ENCODE results near the gene DLEU7. TPM values are rescaled to one million over a fixed set of nuclear protein-coding genes. Genes with fewer than 3 reads are reported as not detected.

Gene DLEU7
- 0.67 TPM for polyA plus RNA-seq (2013, experiment 1 of 4)
- 0.91 TPM for polyA plus RNA-seq (2013, experiment 2 of 4)
- 1.2 TPM for polyA plus RNA-seq (2013, experiment 3 of 4)
- polyA plus RNA-seq (2013, experiment 4 of 4): 1.9 TPM

DNA sequence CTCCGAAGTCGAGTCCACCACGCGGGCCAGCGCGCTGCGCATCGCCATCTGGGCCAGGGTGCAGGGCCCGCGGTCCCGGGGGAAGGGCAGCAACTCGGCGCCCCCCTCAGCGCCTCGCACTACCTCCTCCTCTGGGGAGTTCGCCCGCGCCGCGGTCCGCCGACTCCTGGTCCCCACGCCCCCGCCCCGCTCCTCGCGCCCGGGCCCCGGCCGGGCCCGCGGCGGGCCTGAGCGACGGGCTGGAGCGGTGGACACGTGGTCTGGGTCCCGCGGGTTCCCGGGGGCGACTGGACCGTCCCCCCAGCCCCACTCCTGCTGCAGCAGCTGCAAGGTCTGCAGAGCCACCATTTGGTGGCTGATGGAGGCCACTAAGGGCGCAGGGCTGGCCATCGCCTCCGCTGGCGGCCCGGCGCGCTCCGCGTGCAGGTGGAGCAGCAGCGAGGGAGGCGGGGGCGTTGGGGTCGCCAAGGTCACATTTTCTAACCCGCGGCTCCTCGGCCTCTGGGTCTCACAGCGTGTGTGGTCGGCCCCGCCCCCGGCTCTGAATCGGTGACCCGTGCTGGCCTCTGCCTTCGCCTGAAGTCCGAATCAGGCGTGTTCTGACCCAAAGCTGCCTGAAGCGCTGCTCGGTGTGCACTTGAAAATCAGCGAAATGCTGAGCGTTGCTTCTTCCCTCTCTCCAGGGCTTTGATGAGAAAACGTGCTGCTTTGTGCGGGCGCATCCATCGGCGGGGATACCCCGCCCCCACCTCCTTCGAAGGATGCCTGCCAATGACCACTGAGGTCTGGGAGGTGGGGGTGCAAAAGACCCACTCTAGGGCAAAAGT lies at the start of gene DLEU7:
DLEU7 (minus strand) TSS at position 436 of the 827 bp plus-strand sequence; CDS start at position 390, 46 bp downstream.
- no peak within 1 kb of the TSS for H3K27ac ChIP-seq (ENCODE audit: insufficient read depth, low read depth, low read length, poor library complexity, severe bottlenecking)
- H3K36me3 ChIP-seq (ENCODE audit: control insufficient read depth, insufficient read depth, low read length): no peaks in the 10 kb centered on the region
- peak within 1 kb of the TSS; percentile 38 for H3K4me3 ChIP-seq (ENCODE audit: insufficient read depth, low read depth, low read length)
- H3K9me3 ChIP-seq (ENCODE audit: control insufficient read depth, low read length): no peaks in the 10 kb centered on the region
- peaks cover 35% of the 10 kb centered on the region for H3K27me3 ChIP-seq (ENCODE audit: control insufficient read depth, insufficient read depth, low read length, poor library complexity, severe bottlenecking)
- H3K4me1 ChIP-seq (ENCODE audit: control insufficient read depth, insufficient read depth, low read length): peaks cover 17% of the 10 kb centered on the region
- 2% methylated on average over 78 of the region's 78 CpGs for WGBS, 2 experiments

DNA sequence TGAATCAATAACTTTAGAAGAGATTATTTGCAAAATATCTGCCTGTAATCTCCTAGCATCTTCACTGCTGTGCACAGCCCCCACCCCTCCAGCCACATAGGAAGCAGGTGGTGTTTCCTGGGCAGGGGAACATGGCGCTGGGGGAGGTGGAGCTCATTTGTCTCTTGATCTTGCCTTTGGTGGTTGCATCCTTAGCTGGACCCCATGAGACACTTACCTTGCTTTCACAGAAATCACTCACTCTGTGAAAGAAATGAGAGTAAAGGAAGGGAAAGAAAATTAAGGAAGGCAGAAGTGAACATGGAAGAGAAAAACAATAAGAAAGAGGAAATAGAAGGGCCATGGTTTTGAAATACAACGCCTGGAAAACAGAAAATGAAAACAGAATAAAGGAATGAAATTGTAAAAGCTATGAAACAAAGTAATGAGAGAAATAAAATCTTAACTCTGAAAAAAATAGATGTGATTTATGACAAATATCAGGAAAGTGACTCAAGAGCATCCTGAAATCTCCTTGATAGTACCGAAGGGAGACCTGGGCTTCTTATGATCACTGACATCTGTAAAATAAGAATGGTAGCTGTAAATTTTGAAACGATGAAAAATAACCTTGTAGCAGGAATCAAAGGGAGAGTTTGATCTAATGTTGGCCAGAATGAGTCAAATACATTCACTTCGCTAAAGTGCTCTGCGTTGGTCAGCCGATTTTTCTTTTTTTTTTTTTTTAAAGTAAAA lies 48.9 kb upstream of the DLEU7 start:
- WGBS, 2 experiments: 78 to 80% methylated on average over 5 to 7 of the region's 7 CpGs
- H3K9me3 ChIP-seq (ENCODE audit: control insufficient read depth, low read length): no peaks in the 10 kb centered on the region
- no peaks in the 10 kb centered on the region for H3K36me3 ChIP-seq (ENCODE audit: control insufficient read depth, insufficient read depth, low read length)
- H3K4me1 ChIP-seq (ENCODE audit: control insufficient read depth, insufficient read depth, low read length): no peaks in the 10 kb centered on the region
- no peak overlapping the region for H3K4me3 ChIP-seq (ENCODE audit: insufficient read depth, low read depth, low read length)
- H3K27ac ChIP-seq (ENCODE audit: insufficient read depth, low read depth, low read length, poor library complexity, severe bottlenecking): no peak overlapping the region
- no peaks in the 10 kb centered on the region for H3K27me3 ChIP-seq (ENCODE audit: control insufficient read depth, insufficient read depth, low read length, poor library complexity, severe bottlenecking)

DNA sequence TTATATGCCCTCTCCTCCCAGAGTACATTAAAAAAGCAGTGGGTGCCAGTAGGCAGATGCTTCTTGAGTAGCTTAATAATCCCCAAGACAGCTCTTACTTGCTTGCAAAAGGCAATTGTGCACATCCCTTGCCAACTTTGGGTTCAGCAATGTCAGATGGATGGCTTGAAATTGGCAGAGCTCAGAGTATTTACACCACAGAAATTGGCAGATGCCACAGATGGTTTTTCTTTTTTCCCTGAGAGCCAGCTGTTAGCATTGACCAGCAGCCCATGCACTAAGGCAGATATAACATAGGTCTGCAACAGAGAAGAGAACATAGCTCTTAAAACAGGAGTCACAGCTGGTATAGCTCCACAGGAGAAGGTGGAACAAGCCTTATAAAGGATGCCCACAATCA lies 47.7 kb upstream of the DLEU7 start:
- Histone ChIP-seq H3K27ac (ENCODE audit: insufficient read depth, low read depth, low read length, poor library complexity, severe bottlenecking) (no peak overlapping the region), H3K4me3 (ENCODE audit: insufficient read depth, low read depth, low read length) (no peak overlapping the region), H3K27me3 (ENCODE audit: control insufficient read depth, insufficient read depth, low read length, poor library complexity, severe bottlenecking) (no peaks in the 10 kb centered on the region), H3K4me1 (ENCODE audit: control insufficient read depth, insufficient read depth, low read length) (no peaks in the 10 kb centered on the region), H3K36me3 (ENCODE audit: control insufficient read depth, insufficient read depth, low read length) (no peaks in the 10 kb centered on the region), H3K9me3 (ENCODE audit: control insufficient read depth, low read length) (no peaks in the 10 kb centered on the region)

DNA sequence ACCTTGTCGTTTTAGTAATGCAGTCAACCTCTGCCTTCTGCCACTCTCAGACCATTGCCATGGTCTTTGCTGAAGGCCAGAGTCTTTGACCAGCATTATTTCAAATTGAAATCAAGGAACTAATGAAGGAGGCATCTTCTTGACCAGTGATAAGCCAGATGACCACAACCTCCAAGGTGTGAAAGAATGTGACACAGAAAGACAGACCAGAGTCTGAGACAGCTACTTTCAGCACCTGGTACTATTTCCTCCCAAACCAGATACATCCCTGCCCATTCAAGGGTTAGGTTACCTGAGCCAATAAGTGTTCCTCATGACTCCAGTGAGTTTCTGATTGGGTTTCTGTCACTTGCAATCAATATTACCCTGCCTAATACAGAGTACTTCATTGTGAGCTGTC lies 45.8 kb upstream of the DLEU7 start:
- 73 to 74% methylated on average over 1 of the region's 1 CpG for WGBS, 2 experiments
- Histone ChIP-seq H3K36me3 (ENCODE audit: control insufficient read depth, insufficient read depth, low read length) (no peaks in the 10 kb centered on the region), H3K9me3 (ENCODE audit: control insufficient read depth, low read length) (no peaks in the 10 kb centered on the region), H3K4me3 (ENCODE audit: insufficient read depth, low read depth, low read length) (no peak overlapping the region), H3K4me1 (ENCODE audit: control insufficient read depth, insufficient read depth, low read length) (no peaks in the 10 kb centered on the region), H3K27ac (ENCODE audit: insufficient read depth, low read depth, low read length, poor library complexity, severe bottlenecking) (no peak overlapping the region), H3K27me3 (ENCODE audit: control insufficient read depth, insufficient read depth, low read length, poor library complexity, severe bottlenecking) (no peaks in the 10 kb centered on the region)

DNA sequence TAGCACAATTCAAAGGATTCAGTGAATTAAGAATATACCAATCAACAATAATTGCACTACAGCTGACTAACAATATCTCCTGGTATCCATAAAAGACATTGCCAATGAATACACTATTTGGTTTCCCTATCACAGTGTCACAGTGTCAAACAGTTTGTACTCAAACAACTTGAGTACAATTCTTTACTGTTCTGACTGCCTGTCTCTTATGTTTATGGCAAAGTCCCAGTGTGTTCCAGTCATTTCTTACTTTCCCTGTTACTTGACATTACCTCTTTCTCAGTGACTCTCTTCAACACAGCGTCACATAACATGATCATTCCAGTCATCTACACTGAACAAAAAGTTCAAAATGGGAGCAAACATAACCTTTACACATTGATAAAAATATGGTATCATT lies 44.9 kb upstream of the DLEU7 start:
- Histone ChIP-seq H3K27me3 (ENCODE audit: control insufficient read depth, insufficient read depth, low read length, poor library complexity, severe bottlenecking) (no peaks in the 10 kb centered on the region), H3K4me3 (ENCODE audit: insufficient read depth, low read depth, low read length) (no peak overlapping the region)
- 87 to 90% methylated on average over 1 of the region's 1 CpG for WGBS, 2 experiments

DNA sequence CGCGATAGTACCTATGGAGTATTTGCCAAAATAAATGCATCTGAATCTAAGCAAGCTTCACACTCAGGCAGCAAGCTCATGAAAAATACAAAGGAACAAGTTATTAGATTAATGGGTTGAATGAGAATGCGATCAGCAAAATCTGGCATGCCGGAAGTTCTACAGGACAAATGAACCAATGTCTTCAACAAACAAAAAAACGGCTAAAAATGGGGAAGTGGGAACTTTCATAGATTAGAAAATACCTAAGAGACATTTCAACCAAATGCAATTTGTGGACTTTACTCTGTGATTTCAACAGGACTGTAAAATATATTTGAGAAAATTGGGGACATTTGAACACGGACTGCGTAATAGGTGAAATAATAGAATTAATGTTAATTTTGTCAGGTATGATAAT lies 43.7 kb upstream of the DLEU7 start:
- 96 to 99% methylated on average over 7 of the region's 7 CpGs for WGBS, 2 experiments
- no peaks in the 10 kb centered on the region for H3K4me1 ChIP-seq (ENCODE audit: control insufficient read depth, insufficient read depth, low read length)

More for the DNA sequence above, 44.9 kb upstream of the DLEU7 start:
- H3K4me1 ChIP-seq (ENCODE audit: control insufficient read depth, insufficient read depth, low read length): no peaks in the 10 kb centered on the region
- H3K9me3 ChIP-seq (ENCODE audit: control insufficient read depth, low read length): no peaks in the 10 kb centered on the region
- H3K27ac ChIP-seq (ENCODE audit: insufficient read depth, low read depth, low read length, poor library complexity, severe bottlenecking): no peak overlapping the region
- no peaks in the 10 kb centered on the region for H3K36me3 ChIP-seq (ENCODE audit: control insufficient read depth, insufficient read depth, low read length)

DNA sequence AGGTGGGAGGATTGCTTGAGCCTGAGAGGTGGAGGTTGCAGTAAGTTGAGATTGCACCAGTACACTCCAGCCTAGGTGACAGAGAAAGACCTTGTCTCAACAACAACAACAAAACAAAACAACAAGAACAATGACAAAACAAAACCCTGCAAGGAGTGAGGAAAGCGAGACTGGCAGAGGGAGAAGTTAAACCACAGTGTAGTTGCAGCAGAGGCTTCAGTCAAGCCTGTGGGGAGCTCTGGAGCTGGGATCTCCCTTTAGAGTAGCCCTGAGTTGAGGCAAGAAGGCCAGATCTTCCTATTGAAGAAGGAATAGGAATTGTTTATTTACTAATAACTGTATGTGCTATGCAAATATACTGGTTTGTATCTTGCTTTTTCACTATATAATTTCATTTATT lies 40.8 kb upstream of the DLEU7 start:
- Histone ChIP-seq H3K27me3 (ENCODE audit: control insufficient read depth, insufficient read depth, low read length, poor library complexity, severe bottlenecking) (no peaks in the 10 kb centered on the region), H3K4me1 (ENCODE audit: control insufficient read depth, insufficient read depth, low read length) (no peaks in the 10 kb centered on the region), H3K4me3 (ENCODE audit: insufficient read depth, low read depth, low read length) (no peak overlapping the region), H3K36me3 (ENCODE audit: control insufficient read depth, insufficient read depth, low read length) (no peaks in the 10 kb centered on the region), H3K27ac (ENCODE audit: insufficient read depth, low read depth, low read length, poor library complexity, severe bottlenecking) (no peak overlapping the region), H3K9me3 (ENCODE audit: control insufficient read depth, low read length) (no peaks in the 10 kb centered on the region)
- WGBS, 2 experiments: 80 to 81% methylated on average over 1 of the region's 1 CpG

More for the DNA sequence above, 43.7 kb upstream of the DLEU7 start:
- no peak overlapping the region for H3K27ac ChIP-seq (ENCODE audit: insufficient read depth, low read depth, low read length, poor library complexity, severe bottlenecking)
- H3K9me3 ChIP-seq (ENCODE audit: control insufficient read depth, low read length): no peaks in the 10 kb centered on the region
- H3K4me3 ChIP-seq (ENCODE audit: insufficient read depth, low read depth, low read length): no peak overlapping the region
- H3K36me3 ChIP-seq (ENCODE audit: control insufficient read depth, insufficient read depth, low read length): no peaks in the 10 kb centered on the region
- H3K27me3 ChIP-seq (ENCODE audit: control insufficient read depth, insufficient read depth, low read length, poor library complexity, severe bottlenecking): no peaks in the 10 kb centered on the region

DNA sequence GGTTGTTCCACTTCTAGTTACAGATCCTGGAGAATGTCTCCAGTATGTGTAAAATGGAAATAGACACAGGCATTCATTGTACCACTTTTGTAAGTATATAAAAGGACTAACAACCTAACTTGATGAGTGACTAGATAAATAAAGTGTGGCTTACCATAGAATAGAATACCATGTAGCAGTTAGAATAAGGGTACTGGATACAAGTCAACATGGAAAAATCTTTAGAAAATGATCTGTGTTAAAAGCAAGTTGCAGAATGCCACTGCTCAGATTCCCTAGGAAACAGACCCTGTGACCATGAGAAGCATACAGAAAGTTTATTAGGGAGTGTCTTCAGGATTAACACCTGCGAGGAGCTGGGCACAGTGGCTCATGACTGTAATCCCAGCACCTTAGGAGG lies 40.2 kb upstream of the DLEU7 start:
- Histone ChIP-seq H3K27me3 (ENCODE audit: control insufficient read depth, insufficient read depth, low read length, poor library complexity, severe bottlenecking) (no peaks in the 10 kb centered on the region), H3K27ac (ENCODE audit: insufficient read depth, low read depth, low read length, poor library complexity, severe bottlenecking) (no peak overlapping the region), H3K4me3 (ENCODE audit: insufficient read depth, low read depth, low read length) (no peak overlapping the region), H3K36me3 (ENCODE audit: control insufficient read depth, insufficient read depth, low read length) (no peaks in the 10 kb centered on the region), H3K9me3 (ENCODE audit: control insufficient read depth, low read length) (no peaks in the 10 kb centered on the region), H3K4me1 (ENCODE audit: control insufficient read depth, insufficient read depth, low read length) (no peaks in the 10 kb centered on the region)
- 84 to 88% methylated on average over 1 of the region's 1 CpG for WGBS, 2 experiments

DNA sequence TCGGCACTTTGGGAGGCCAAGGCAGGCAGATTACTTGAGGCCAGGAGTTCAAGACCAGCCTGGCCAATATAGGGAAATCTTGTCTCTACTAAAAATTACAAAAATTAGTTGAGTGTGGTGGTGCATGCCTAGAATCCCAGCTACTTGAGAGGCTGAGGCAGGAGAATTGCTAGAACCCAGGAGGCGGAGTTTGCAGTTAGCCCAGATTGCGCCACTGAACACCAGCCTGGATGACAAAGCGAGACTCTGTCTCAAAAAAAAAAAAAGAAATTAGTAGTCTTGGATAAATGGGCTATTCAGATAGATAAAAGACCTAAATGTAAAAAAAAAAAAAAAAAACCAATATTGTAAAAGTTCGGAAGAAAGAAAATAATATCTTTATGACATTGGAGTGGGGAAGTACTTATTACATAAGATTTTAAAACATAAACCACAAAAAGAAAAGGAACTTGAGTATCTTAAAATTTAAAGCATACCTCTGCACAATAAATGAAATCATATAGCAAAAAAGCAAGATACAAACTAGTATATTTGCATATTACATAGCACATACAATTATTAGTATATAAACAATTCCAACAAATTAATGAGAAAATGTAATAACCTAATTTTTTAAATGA lies 39.4 kb upstream of the DLEU7 start:
- no peak overlapping the region for H3K27ac ChIP-seq (ENCODE audit: insufficient read depth, low read depth, low read length, poor library complexity, severe bottlenecking)
- H3K4me1 ChIP-seq (ENCODE audit: control insufficient read depth, insufficient read depth, low read length): no peaks in the 10 kb centered on the region
- H3K36me3 ChIP-seq (ENCODE audit: control insufficient read depth, insufficient read depth, low read length): no peaks in the 10 kb centered on the region
- H3K27me3 ChIP-seq (ENCODE audit: control insufficient read depth, insufficient read depth, low read length, poor library complexity, severe bottlenecking): no peaks in the 10 kb centered on the region
- 87 to 90% methylated on average over 4 of the region's 5 CpGs for WGBS, 2 experiments
- no peaks in the 10 kb centered on the region for H3K9me3 ChIP-seq (ENCODE audit: control insufficient read depth, low read length)
- H3K4me3 ChIP-seq (ENCODE audit: insufficient read depth, low read depth, low read length): no peak overlapping the region

DNA sequence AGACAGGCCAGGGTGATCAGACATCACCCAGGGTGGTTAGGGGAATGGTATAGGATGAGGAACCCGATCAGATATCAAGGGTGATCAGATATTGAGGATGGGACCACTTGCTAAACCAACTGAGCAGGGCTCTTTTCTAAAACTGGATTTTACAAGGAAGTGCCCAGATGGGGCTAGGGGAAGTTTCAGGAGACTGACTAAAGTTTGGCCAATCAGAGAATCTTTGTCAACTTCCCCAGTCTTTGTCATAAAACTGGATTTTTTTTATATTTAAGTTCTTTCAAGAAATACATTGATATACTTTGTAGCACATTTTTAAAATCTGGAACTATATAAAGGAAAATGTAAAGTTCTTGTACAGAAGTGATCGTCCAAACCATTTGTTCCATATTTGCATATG lies 30.5 kb upstream of the DLEU7 start:
- Histone ChIP-seq H3K4me1 (ENCODE audit: control insufficient read depth, insufficient read depth, low read length) (no peaks in the 10 kb centered on the region), H3K27ac (ENCODE audit: insufficient read depth, low read depth, low read length, poor library complexity, severe bottlenecking) (no peak overlapping the region), H3K36me3 (ENCODE audit: control insufficient read depth, insufficient read depth, low read length) (no peaks in the 10 kb centered on the region), H3K27me3 (ENCODE audit: control insufficient read depth, insufficient read depth, low read length, poor library complexity, severe bottlenecking) (no peaks in the 10 kb centered on the region), H3K4me3 (ENCODE audit: insufficient read depth, low read depth, low read length) (no peak overlapping the region), H3K9me3 (ENCODE audit: control insufficient read depth, low read length) (no peaks in the 10 kb centered on the region)
- 90 to 91% methylated on average over 1 of the region's 2 CpGs for WGBS, 2 experiments

Measured in ectodermal cell (in vitro differentiated cells).